HG03565 (cell line): ENCODE measurements around the gene KCNQ1.

ENCODE experiments used
- ATAC-seq: cut with Tn5 transposase; IDR thresholded peaks from one replicate; pipeline ENCODE4 v1.9.1; 2021; ENCODE audit warnings: mild to moderate bottlenecking, moderate library complexity; ENCODE audit not compliant: unreplicated experiment

Gene KCNQ1

GRCh38 chr11:2549080-2549479, 104.3 kb downstream of the KCNQ1 start:
- ATAC-seq, result no peak

GRCh38 chr11:2549491-2549875, 104.7 kb downstream of the KCNQ1 start:
- no peak for ATAC-seq

- ATAC-seq, result no peak
Observed at GRCh38 chr11:2549876-2550605, 105.2 kb downstream of the KCNQ1 start.

GRCh38 chr11:2550606-2550970, 105.8 kb downstream of the KCNQ1 start:
- ATAC-seq, result no peak

- no peak for ATAC-seq
Observed at GRCh38 chr11:2551131-2551530, 106.3 kb downstream of the KCNQ1 start.

- no peak for ATAC-seq
Observed at GRCh38 chr11:2552210-2552609, 107.4 kb downstream of the KCNQ1 start.

- ATAC-seq, result no peak
Observed at GRCh38 chr11:2553198-2553597, 108.4 kb downstream of the KCNQ1 start.

GRCh38 chr11:2553886-2554285, 109.1 kb downstream of the KCNQ1 start:
- ATAC-seq, result no peak

- ATAC-seq, result no peak
Observed at GRCh38 chr11:2554338-2555207, 109.8 kb downstream of the KCNQ1 start.

GRCh38 chr11:2555336-2555735, 110.5 kb downstream of the KCNQ1 start:
- ATAC-seq, result no peak

- no peak for ATAC-seq
Observed at GRCh38 chr11:2555891-2556290, 111.1 kb downstream of the KCNQ1 start.

GRCh38 chr11:2557381-2557780, 112.6 kb downstream of the KCNQ1 start:
- ATAC-seq, result no peak

GRCh38 chr11:2558397-2558796, 113.6 kb downstream of the KCNQ1 start:
- ATAC-seq, result no peak

- ATAC-seq, result no peak
Observed at GRCh38 chr11:2558861-2559526, 114.2 kb downstream of the KCNQ1 start.

- ATAC-seq, result no peak
Observed at GRCh38 chr11:2559527-2560311, 114.9 kb downstream of the KCNQ1 start.

- ATAC-seq, result no peak
Observed at GRCh38 chr11:2561696-2562581, 117.1 kb downstream of the KCNQ1 start.

GRCh38 chr11:2562890-2563212, 118.0 kb downstream of the KCNQ1 start:
- ATAC-seq, result no peak

GRCh38 chr11:2563213-2564007, 118.6 kb downstream of the KCNQ1 start:
- ATAC-seq, result no peak

GRCh38 chr11:2564008-2564530, 119.3 kb downstream of the KCNQ1 start:
- no peak for ATAC-seq
